HepG2 (cell line): ENCODE results near the gene TEX19. TPM values are rescaled to one million over a fixed set of nuclear protein-coding genes. Genes with fewer than 3 reads are reported as not detected.
A peak's percentile ranks its signal among the peaks of the same experiment; 100 is the strongest.

Source experiments
- ARNTL ChIP-seq: sonication (generic); formaldehyde crosslinking; IDR thresholded peaks from 2 replicates; pipeline ENCODE4 v1.4.0; 2020; ENCODE audit warnings: mild to moderate bottlenecking, missing genetic modification reagents
- DRAP1 ChIP-seq: IDR thresholded peaks from 2 replicates; pipeline ENCODE4 v1.6.1; 2016; ENCODE audit warnings: missing genetic modification reagents, missing compliant biosample characterization
- FOSL2 ChIP-seq: sonication (generic); formaldehyde crosslinking; IDR thresholded peaks from 2 replicates; pipeline ENCODE4 v1.4.0; 2020; ENCODE audit warnings: missing genetic modification reagents
- HMG20A ChIP-seq: IDR thresholded peaks from 2 replicates; pipeline ENCODE4 v1.6.1; 2016; ENCODE audit warnings: borderline replicate concordance
- KAT2B ChIP-seq: fragments of 150-350 bp; IDR thresholded peaks from 2 replicates; pipeline ENCODE4 v1.6.1; 2014; ENCODE audit warnings: low read depth, low read length, borderline replicate concordance
- MXD3 ChIP-seq: IDR thresholded peaks from 2 replicates; pipeline ENCODE4 v1.6.1; 2016; ENCODE audit warnings: mild to moderate bottlenecking, missing biosample characterization, missing genetic modification reagents
- PHF20 ChIP-seq: sonication (generic); formaldehyde crosslinking; IDR thresholded peaks from 2 replicates; pipeline ENCODE4 v1.5.0; 2020; ENCODE audit warnings: mild to moderate bottlenecking, missing genetic modification reagents
- PHF21A ChIP-seq: sonication (generic); formaldehyde crosslinking; IDR thresholded peaks from 2 replicates; pipeline ENCODE4 v1.5.0; 2020; ENCODE audit warnings: mild to moderate bottlenecking, missing genetic modification reagents
- POGK ChIP-seq: sonication (generic); formaldehyde crosslinking; conservative IDR thresholded peaks from 2 replicates; pipeline ENCODE4 v1.8.0; 2022; ENCODE audit warnings: mild to moderate bottlenecking, moderate library complexity, missing genetic modification reagents
- SIN3A ChIP-seq: IDR thresholded peaks from 2 replicates; pipeline ENCODE4 v1.6.1; 2011; ENCODE audit warnings: low read depth, mild to moderate bottlenecking, control low read depth, low read length, borderline replicate concordance
- SMAD3 ChIP-seq: sonication (generic); formaldehyde crosslinking; IDR thresholded peaks from 2 replicates; pipeline ENCODE4 v1.4.0; 2020; ENCODE audit warnings: missing genetic modification reagents
- SP4 ChIP-seq: sonication (generic); formaldehyde crosslinking; IDR thresholded peaks from 2 replicates; pipeline ENCODE4 v1.8.1; 2023; ENCODE audit warnings: mild to moderate bottlenecking, missing genetic modification reagents
- TEAD3 ChIP-seq: optimal IDR thresholded peaks from 2 replicates; pipeline ENCODE3; 2016; ENCODE audit warnings: borderline replicate concordance
- ZBTB25 ChIP-seq: IDR thresholded peaks from 2 replicates; pipeline ENCODE4 v1.6.1; 2018; ENCODE audit warnings: missing genetic modification reagents
- ZBTB4 ChIP-seq: sonication (generic); formaldehyde crosslinking; IDR thresholded peaks from 2 replicates; pipeline ENCODE4 v1.4.0; 2020; ENCODE audit warnings: missing genetic modification reagents, mild to moderate bottlenecking, borderline replicate concordance
- ZNF12 ChIP-seq: sonication (generic); formaldehyde crosslinking; IDR thresholded peaks from 2 replicates; pipeline ENCODE4 v1.5.0; 2020; ENCODE audit warnings: missing genetic modification reagents
- ZNF503 ChIP-seq: sonication (generic); formaldehyde crosslinking; IDR thresholded peaks from 2 replicates; pipeline ENCODE4 v1.4.0; 2020; ENCODE audit warnings: missing genetic modification reagents
- ZNF724P ChIP-seq: sonication (generic); formaldehyde crosslinking; IDR thresholded peaks from 2 replicates; pipeline ENCODE4 v1.8.0; 2022; ENCODE audit warnings: missing genetic modification reagents, borderline replicate concordance
- polyA plus RNA-seq, 8 experiments: library from polyadenylated mRNA; depleted of rRNA in 3 of 8; stranded (reverse) in 7 of 8; unstranded in 1 of 8; fragments of >200 nt; fragmentation: Illumina TruSeq in 4 of 8; extraction: Trizol in 4 of 8; gene quantifications; 2 replicates each; pipeline versions ENCODE4 v1.2.1 to v1.2.3, GENCODE V29; 2011 to 2016; ENCODE audit warnings: low read depth in 4 of 8, missing spikeins in 1 of 8, mixed read lengths in 1 of 8; ENCODE audit not compliant: insufficient read depth in 1 of 8
- total RNA-seq, 5 experiments: library from RNA; depleted of rRNA; stranded (reverse); fragments of >200 nt; fragmentation: Illumina TruSeq; extraction: Trizol; gene quantifications; 2 replicates each; pipeline ENCODE4 v1.2.3, GENCODE V29; 2016; ENCODE audit warnings: low read depth in 1 of 5

The TEX19 gene
- total and polyA plus RNA-seq, 2 of the 13 experiments (the other 11 are each of a cell fraction or from before 2014, with no cell fraction given): 1.3 to 6.0 TPM

GRCh38 chr17:82376042-82376730 is 17.1 kb downstream of the TEX19 start (continued):
- peak; percentile 59; the same call in 1 of the 2 replicates for TF ChIP-seq ZBTB25
- peak; percentile 53; the same call in 1 of the 2 replicates for TF ChIP-seq DRAP1
- TF ChIP-seq ZNF724P: 0 out of 2 replicates have a peak, but pooled peaks have one; percentile 43
- peak; percentile 64; the same call in 1 of the 2 replicates for TF ChIP-seq ZNF12 (CRISPR knock-in tag)
- peak; percentile 26; the same call in 1 of the 2 replicates for TF ChIP-seq HMG20A (CRISPR knock-in tag)
- no peak for TF ChIP-seq ZNF503
- TF ChIP-seq POGK (CRISPR knock-in tag): peak; percentile 31; the same call in 1 of the 2 replicates
- peak; percentile 65 for TF ChIP-seq TEAD3
- 0 out of 2 replicates have a peak, but pooled peaks have one; percentile 57 for TF ChIP-seq SMAD3 (CRISPR knock-in tag)
- TF ChIP-seq ARNTL: 0 out of 2 replicates have a peak, but pooled peaks have one; percentile 13
- peak; percentile 10; the same call in 1 of the 2 replicates for TF ChIP-seq ZBTB4 (CRISPR knock-in tag)
- peak; percentile 58; the same call in 1 of the 2 replicates for TF ChIP-seq SIN3A
- TF ChIP-seq MXD3 (CRISPR knock-in tag): 0 out of 2 replicates have a peak, but pooled peaks have one; percentile 17
- TF ChIP-seq SP4 (CRISPR knock-in tag): peak; percentile 54; the same call in 1 of the 2 replicates
- TF ChIP-seq FOSL2 (CRISPR knock-in tag): no peak
- TF ChIP-seq KAT2B: no peak
- 0 out of 2 replicates have a peak, but pooled peaks have one; percentile 42 for TF ChIP-seq PHF20
- TF ChIP-seq PHF21A: 0 out of 2 replicates have a peak, but pooled peaks have one; percentile 53
